Right lobe of liver (tissue), 6 donors: ENCODE results near the gene DDR2. TPM values are rescaled to one million over a fixed set of nuclear protein-coding genes. Genes with fewer than 3 reads are reported as not detected.

Source experiments
- ATAC-seq, 4 donors: fragments of 200-7000 bp; cut with Tn5 transposase; one replicate each; pipeline ENCODE4 v1.9.1; 2020; ENCODE audit warnings: mild to moderate bottlenecking in 4 of 4, moderate library complexity in 4 of 4
- DNase-seq, 3 donors: peaks; one replicate each; pipeline ENCODE4 v3.0.0-alpha.2; 2020
- H3K27ac ChIP-seq, 3 donors: fragments of 200-600 bp; one replicate each; pipeline ENCODE4 v1.8.0; 2022
- H3K27me3 ChIP-seq, 2 donors: fragments of 200-600 bp; one replicate each; pipeline ENCODE4 v1.8.0; 2022
- H3K36me3 ChIP-seq, 4 donors: fragments of 200-600 bp; sonication (generic) in 1 of 4; one replicate each; pipeline versions ENCODE4 v1.5.1 to v1.8.0; 2017 to 2022; ENCODE audit warnings: control low read depth in 1 of 4
- H3K4me1 ChIP-seq, 4 donors: fragments of 200-600 bp; sonication (generic) in 1 of 4; one replicate each; pipeline versions ENCODE4 v1.5.1 to v1.8.0; 2017 to 2022; ENCODE audit warnings: control low read depth in 1 of 4
- H3K4me3 ChIP-seq, 3 donors: fragments of 200-600 bp; one replicate each; pipeline ENCODE4 v1.8.0; 2022
- H3K9me3 ChIP-seq, 4 donors: fragments of 200-600 bp; sonication (generic) in 1 of 4; one replicate each; pipeline versions ENCODE4 v1.5.1 to v1.8.0; 2017 to 2022; ENCODE audit warnings: control low read depth in 1 of 4
- CTCF ChIP-seq, 4 donors: fragments of 200-600 bp in 3 of 4; fragments of 450-650 bp in 1 of 4; IDR thresholded peaks; one replicate each; pipeline versions ENCODE4 v1.5.1 to v1.8.0; 2016 to 2022; ENCODE audit warnings: antibody characterized with exemption in 4 of 4, mild to moderate bottlenecking in 2 of 4
- POLR2A ChIP-seq: fragments of 450-650 bp; IDR thresholded peaks from one replicate; pipeline ENCODE4 v1.6.1; 2017; ENCODE audit warnings: antibody characterized with exemption, mild to moderate bottlenecking
- WGBS: methylation state at CpG from one replicate; pipeline ENCODE4 v1.1.6; 2018; ENCODE audit warnings: low coverage, low lambda C conversion rate; ENCODE audit not compliant: insufficient coverage; ENCODE audit errors: missing lambda C conversion rate; 5-methylcytosine and 5-hydroxymethylcytosine counted together
- intact Hi-C, 2 donors: fragments of 100-400 bp; cut with DNase I; formaldehyde crosslinking; loops; one replicate each; pipeline versions ENCODE4 v1.11.2 to v1.14.1; 2022
- total RNA-seq, 6 experiments: library from RNA; depleted of rRNA in 2 of 6; stranded (reverse); fragments of >200 nt in 2 of 6; fragmentation: NEBNext Ultra II Directional in 3 of 6; extraction: Animal tissue kit (Norgen Biotek cat#: 25700) in 3 of 6; gene quantifications; one replicate each; pipeline versions ENCODE4 v1.1.0 to v1.2.4, GENCODE V29; 2016 to 2023
- donor health status: DM: no; HTN: yes; CAD: no.
- donor health status: DM: no; HTN: no; CAD: no.
- donor health status: DM: no; HTN: no; CAD: no.
- donor health status: DM: no; HTN: yes; CAD: no.
- donor health status: DM: no; HTN: yes; CAD: no.

Gene DDR2
- total RNA-seq, 6 experiments from 2014 or later, result 2.7 to 4.7 (median 3.1) TPM

- TF ChIP-seq CTCF (IDR thresholded peaks at IDR 0.05) (no peak), POLR2A (no peak)
- H3K4me1 ChIP-seq, result peaks cover 0 to 2% (median under 1%) of the 10 kb centered on the region in 4 donors
- intact Hi-C loops, result no loop called here
- 94% methylated on average over 4 of the region's 4 CpGs for WGBS
- H3K9me3 ChIP-seq, result no peaks in the 10 kb centered on the region
- ATAC-seq, result no peak
- H3K36me3 ChIP-seq, result no peaks in the 10 kb centered on the region
- DNase-seq, result no peak
- H3K4me3 ChIP-seq, result no peak overlapping the region
- no peaks in the 10 kb centered on the region for H3K27me3 ChIP-seq
- H3K27ac ChIP-seq, result no peak overlapping the region
Observed at GRCh38 chr1:162694911-162695310, 62.6 kb downstream of the DDR2 start.

- Histone ChIP-seq H3K27ac (no peak overlapping the region), H3K4me1 (no peaks in the 10 kb centered on the region), H3K36me3 (no peaks in the 10 kb centered on the region), H3K27me3 (no peaks in the 10 kb centered on the region), H3K4me3 (no peak overlapping the region), H3K9me3 (no peaks in the 10 kb centered on the region)
- TF ChIP-seq POLR2A (no peak), CTCF (IDR thresholded peaks at IDR 0.05) (no peak)
- intact Hi-C loops, result no loop called here
- DNase-seq (no peak), ATAC-seq (no peak)
- WGBS, result 64% methylated on average over 1 of the region's 1 CpG
Observed at GRCh38 chr1:162695687-162696086, 63.4 kb downstream of the DDR2 start.

- H3K9me3 ChIP-seq, result no peaks in the 10 kb centered on the region
- intact Hi-C loops, result no loop called here
- no peak overlapping the region for H3K4me3 ChIP-seq
- WGBS, result 62% methylated on average over 4 of the region's 5 CpGs
- H3K4me1 ChIP-seq, result no peaks in the 10 kb centered on the region
- TF ChIP-seq POLR2A (no peak), CTCF (IDR thresholded peaks at IDR 0.05) (no peak)
- peak overlapping the region in 1 of 3 donors; percentile 14 for H3K27ac ChIP-seq
- H3K27me3 ChIP-seq, result no peaks in the 10 kb centered on the region
- DNase-seq, result no peak
- peak; percentile 81 to 85 (median 84) for ATAC-seq
- no peaks in the 10 kb centered on the region for H3K36me3 ChIP-seq
Observed at GRCh38 chr1:162696286-162696862, 64.1 kb downstream of the DDR2 start.

- Histone ChIP-seq H3K4me1 (no peaks in the 10 kb centered on the region), H3K27me3 (no peaks in the 10 kb centered on the region), H3K9me3 (no peaks in the 10 kb centered on the region), H3K36me3 (no peaks in the 10 kb centered on the region), H3K4me3 (no peak overlapping the region), H3K27ac (no peak overlapping the region)
- intact Hi-C loops, result no loop called here
- ATAC-seq (no peak), DNase-seq (no peak)
- WGBS, result 69% methylated on average over 6 of the region's 6 CpGs
- TF ChIP-seq POLR2A (no peak), CTCF (IDR thresholded peaks at IDR 0.05) (no peak)
Observed at GRCh38 chr1:162697140-162697895, 65.1 kb downstream of the DDR2 start.
